GM12891 (cell line): Measurements from ENCODE around the gene TALDO1.

Experiments
- POLR2A ChIP-seq: IDR thresholded peaks from 2 replicates; pipeline ENCODE4 v1.6.1; 2011; ENCODE audit warnings: low read depth, low read length, control low read depth
- POLR2AphosphoS5 ChIP-seq: IDR thresholded peaks from 2 replicates; pipeline ENCODE4 v1.6.1; 2011; ENCODE audit warnings: low read depth, low read length, control low read depth
- TAF1 ChIP-seq: IDR thresholded peaks from 2 replicates; pipeline ENCODE4 v1.6.1; 2011; ENCODE audit warnings: low read depth, low read length, control low read depth

DNA sequence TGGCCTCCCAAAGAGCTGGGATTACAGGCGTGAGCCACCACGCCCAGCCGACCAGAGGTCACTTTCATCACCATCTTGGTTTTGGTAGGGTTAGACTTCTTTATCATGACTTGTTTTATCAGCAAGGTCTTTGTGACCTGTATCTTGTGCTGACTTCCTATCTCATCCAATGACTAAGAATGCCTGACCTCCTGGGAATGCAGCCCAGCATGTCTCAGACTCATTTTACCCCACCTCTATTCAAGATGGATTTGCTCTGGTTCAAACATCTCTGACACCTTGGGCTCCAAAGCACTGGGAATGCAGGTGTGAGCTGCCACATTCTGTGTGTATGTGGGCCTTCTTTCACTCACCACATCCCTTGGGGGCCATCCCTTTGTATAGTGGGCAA, 5.1 kb upstream of the TALDO1 start:
- no peak for TF ChIP-seq POLR2A
- no peak for TF ChIP-seq POLR2AphosphoS5
- no peak for TF ChIP-seq TAF1
